Measurements from ENCODE around the gene SLC8A3.

SLC8A3 gene

GRCh38 chr14:70113211-70113610 is 75.5 kb downstream of the SLC8A3 start:
- no peak for FAIRE-seq

- FAIRE-seq = no peak
Measured at GRCh38 chr14:70108419-70108818, 80.3 kb downstream of the SLC8A3 start.

DNA sequence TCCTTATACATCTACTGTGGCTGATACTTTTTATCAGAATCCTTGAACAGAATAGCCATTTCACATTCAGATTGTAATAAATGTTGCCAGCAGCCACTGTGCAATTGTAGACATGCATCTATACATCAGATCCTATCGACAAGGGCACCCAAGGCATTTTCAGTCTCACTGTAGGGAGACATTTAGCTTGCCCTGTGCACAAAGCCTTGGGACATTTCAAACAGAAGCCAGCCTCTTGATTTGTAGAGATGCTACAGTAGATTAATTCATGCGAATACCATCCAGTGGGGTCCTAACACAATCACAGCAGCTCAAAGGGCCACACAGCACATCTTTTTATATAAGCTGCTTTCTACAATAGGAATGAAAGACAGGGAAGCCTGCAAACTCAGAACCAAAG is 81.4 kb downstream of the SLC8A3 start:
- FAIRE-seq = no peak

- no peak for FAIRE-seq
Measured at GRCh38 chr14:70100071-70100470, 88.7 kb downstream of the SLC8A3 start.

- FAIRE-seq = no peak
Measured at GRCh38 chr14:70098250-70098809, 90.4 kb downstream of the SLC8A3 start.

DNA sequence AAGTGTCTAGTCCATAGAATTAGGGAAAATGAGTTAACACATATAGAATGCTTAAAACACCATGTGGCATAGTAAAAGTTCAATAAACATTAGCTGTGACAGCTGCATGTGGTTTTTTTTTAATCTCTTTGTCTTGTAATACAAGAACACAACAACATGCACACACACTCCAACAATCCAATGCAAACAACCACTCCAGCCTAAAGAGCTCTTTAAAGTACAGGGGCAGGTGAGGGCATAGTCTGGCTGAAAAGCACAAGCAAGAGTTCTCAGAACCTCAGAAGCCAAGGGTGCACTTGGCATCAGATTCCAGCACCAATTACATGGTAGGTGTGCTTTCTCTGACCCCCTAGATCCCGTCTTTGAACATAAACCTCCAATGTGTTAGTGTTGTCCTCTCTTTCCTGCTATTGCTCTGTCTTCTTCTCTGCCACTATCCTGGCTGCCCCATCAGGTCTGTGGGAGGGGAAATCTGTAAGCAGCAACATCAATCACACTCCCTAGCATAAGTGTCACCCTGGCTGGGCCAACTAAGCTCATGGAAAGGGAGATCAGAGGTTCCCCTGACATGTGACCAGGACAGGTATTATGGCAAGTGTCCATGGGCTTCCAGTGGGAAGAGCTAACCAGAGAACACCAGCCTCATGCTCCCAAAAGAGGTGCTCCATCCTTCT is 91.0 kb downstream of the SLC8A3 start:
- FAIRE-seq = no peak

- no peak for FAIRE-seq
Measured at GRCh38 chr14:70096866-70097265, 91.9 kb downstream of the SLC8A3 start.

GRCh38 chr14:70094631-70095030 is 94.1 kb downstream of the SLC8A3 start:
- FAIRE-seq = no peak

- FAIRE-seq = no peak
Measured at GRCh38 chr14:70094106-70094505, 94.6 kb downstream of the SLC8A3 start.

DNA sequence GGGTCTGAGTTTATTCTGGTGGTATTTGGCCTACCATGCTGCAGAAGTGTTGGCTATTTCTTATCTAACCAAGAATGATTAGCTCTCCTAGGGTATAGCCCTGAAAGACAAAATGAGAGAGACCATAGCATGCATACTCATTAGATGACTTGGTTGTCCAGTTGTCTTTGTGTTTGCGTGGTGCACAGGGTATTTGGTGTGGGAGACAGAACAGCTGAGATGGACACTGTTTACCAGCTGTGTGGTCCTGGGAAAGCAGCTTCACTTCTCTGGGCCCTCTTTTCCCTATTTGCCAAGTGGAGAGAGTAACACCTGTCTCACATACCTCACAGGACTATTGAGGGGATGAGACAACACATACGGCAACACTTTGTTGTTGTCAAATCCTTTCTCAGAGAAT is 95.6 kb downstream of the SLC8A3 start:
- FAIRE-seq = no peak

- FAIRE-seq = no peak
Measured at GRCh38 chr14:70087380-70087697, 101.4 kb downstream of the SLC8A3 start.

GRCh38 chr14:70086685-70087379 is 101.9 kb downstream of the SLC8A3 start:
- FAIRE-seq = no peak

- no peak for FAIRE-seq
Measured at GRCh38 chr14:70084226-70084625, 104.5 kb downstream of the SLC8A3 start.

DNA sequence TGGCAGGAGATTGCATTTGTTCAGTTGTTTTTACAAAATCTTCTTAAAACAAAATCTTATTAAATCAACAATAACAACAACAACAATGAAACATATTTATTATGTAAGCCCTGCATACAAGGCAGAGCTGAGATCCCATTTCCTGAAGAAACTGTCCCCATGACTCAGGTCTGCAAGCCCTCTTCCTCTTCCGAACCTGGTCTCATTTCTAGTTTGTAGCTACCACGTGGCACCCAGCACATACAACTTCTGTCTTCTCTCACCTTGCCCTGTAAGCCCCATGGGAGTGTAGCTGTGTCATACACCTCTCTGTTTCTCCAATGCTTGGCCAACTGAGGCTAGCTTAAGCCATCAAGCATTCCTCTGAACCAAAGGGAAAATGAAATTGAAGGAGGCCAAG is 106.4 kb downstream of the SLC8A3 start:
- FAIRE-seq = no peak

GRCh38 chr14:70080076-70080475 is 108.7 kb downstream of the SLC8A3 start:
- no peak for FAIRE-seq

DNA sequence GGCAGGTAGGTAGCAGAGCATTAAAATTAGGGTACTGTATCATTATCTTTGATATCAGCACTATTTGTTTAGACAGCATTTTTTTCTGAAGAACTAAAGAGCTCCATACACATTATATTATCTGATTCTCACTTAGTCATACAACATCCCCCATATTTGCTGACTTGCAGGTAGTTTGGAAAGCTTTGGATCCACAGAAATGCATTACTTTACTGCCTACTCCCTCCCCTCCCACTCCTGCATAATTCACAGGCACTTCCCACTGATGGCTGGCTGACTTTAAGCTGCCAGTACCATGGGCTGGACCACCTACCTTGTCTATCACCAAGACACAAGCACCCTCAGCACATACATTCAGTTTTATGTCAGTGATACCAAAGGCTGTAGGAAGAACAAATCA is 110.4 kb downstream of the SLC8A3 start:
- no peak for FAIRE-seq

- FAIRE-seq = no peak
Measured at GRCh38 chr14:70077720-70078119, 111.0 kb downstream of the SLC8A3 start.

- no peak for FAIRE-seq
Measured at GRCh38 chr14:70077005-70077404, 111.7 kb downstream of the SLC8A3 start.

- FAIRE-seq = no peak
Measured at GRCh38 chr14:70073924-70074566, 114.7 kb downstream of the SLC8A3 start.

- no peak for FAIRE-seq
Measured at GRCh38 chr14:70069186-70069585, 119.6 kb downstream of the SLC8A3 start.

DNA sequence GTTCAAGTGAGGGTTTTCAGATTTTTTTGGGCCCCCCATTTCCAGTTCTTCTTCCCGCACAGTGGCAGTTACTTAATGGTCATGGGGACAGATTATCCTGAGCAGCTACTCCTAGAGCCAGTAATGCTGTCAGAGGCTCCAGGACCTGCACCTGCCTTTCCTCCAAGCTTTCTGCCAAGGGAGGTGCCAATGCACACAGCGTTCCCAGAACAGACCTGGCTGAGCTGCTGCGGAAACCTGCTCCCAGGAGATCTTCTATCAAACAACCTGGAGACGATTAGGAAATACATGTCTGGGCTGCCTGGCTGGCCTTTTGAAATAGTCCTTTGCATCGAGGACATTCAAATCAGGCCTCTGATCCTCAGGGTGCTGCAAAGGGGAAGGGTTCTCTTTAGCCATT is 120.9 kb downstream of the SLC8A3 start:
- no peak for FAIRE-seq

GRCh38 chr14:70064136-70064865 is 124.5 kb downstream of the SLC8A3 start:
- FAIRE-seq = no peak

GRCh38 chr14:70061108-70061507 is 127.6 kb downstream of the SLC8A3 start:
- FAIRE-seq = no peak

Data from colon (tissue), 2 donors.